Measurements from ENCODE around the gene HEG1. TPM values are rescaled to one million over a fixed set of nuclear protein-coding genes. Genes with fewer than 3 reads are reported as not detected.
A peak's percentile ranks its signal among the peaks of the same experiment; 100 is the strongest.

HEG1 gene
- total and polyA plus RNA-seq, 4 donors, result 20.2 to 32.5 (median 26.3) TPM

DNA sequence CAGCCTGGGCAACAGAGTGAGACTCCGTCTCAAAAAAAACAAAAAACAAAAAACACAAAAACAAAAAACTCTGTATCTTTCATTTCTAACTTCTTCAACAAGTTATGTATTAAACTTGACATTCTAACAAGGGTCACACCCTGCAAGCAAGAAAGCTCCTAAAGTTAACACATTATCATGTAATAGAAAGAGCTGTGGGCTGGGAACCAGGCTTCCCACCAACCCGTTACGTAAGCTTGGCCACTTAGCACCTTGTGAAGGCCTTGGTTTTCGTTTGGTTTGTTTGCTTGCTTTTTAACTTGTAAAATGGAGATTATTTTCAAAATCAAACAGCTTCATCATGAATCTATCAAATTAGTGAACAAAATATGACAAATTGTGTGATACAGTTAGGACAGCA, 47.0 kb downstream of the HEG1 start:
- peaks cover 12% of the 10 kb centered on the region for H3K4me1 ChIP-seq (ENCODE audit: control insufficient read depth, insufficient read depth, low read length)
- H3K27me3 ChIP-seq (ENCODE audit: control insufficient read depth, insufficient read depth, low read length), result no peaks in the 10 kb centered on the region
- H3K9me3 ChIP-seq (ENCODE audit: control insufficient read depth, insufficient read depth, low read length), result no peaks in the 10 kb centered on the region
- peaks cover 15% of the 10 kb centered on the region for H3K36me3 ChIP-seq (ENCODE audit: control insufficient read depth, insufficient read depth, low read length)
- no CpG with 5 or more reads among the region's 4 CpGs for WGBS (ENCODE audit: insufficient coverage)
- no peak for DNase-seq (ENCODE audit: low read depth in 4 of 6, low spot score in 6 of 6)
- no peak overlapping the region for H3K27ac ChIP-seq (ENCODE audit: low read depth, low read length)
- no peak overlapping the region for H3K4me3 ChIP-seq (ENCODE audit: low read depth, low read length)

DNA sequence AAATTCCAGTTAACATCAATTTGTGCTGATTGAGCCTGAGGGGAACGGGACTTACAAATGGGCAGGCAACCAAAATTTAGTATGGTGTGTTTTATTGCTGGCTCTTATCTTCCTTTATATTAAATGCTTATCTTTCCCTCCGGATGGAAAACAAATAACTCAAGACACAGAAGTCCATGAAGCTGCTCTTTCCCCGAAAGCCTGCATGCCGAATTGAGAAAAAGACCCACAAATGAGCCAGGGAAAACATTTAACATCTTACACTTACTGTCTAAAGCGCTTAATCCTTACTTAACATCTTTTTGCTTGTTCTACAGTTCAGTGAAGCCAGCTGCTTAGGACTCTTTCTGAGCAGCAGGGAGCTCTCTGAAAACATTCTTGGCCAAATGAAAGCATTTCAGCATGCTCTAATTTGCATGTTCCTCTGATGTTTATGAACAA, 49.5 kb downstream of the HEG1 start:
- peak in 3 of 6 donors; percentile 7 to 94 (median 79) for DNase-seq (ENCODE audit: low read depth in 4 of 6, low spot score in 6 of 6)
- peaks cover 29% of the 10 kb centered on the region for H3K4me1 ChIP-seq (ENCODE audit: control insufficient read depth, insufficient read depth, low read length)
- no peaks in the 10 kb centered on the region for H3K27me3 ChIP-seq (ENCODE audit: control insufficient read depth, insufficient read depth, low read length)
- peak overlapping the region; percentile 33 for H3K27ac ChIP-seq (ENCODE audit: low read depth, low read length)
- 18% methylated on average over 3 of the region's 5 CpGs for WGBS (ENCODE audit: insufficient coverage)
- H3K4me3 ChIP-seq (ENCODE audit: low read depth, low read length), result no peak overlapping the region
- H3K36me3 ChIP-seq (ENCODE audit: control insufficient read depth, insufficient read depth, low read length), result peaks cover 4% of the 10 kb centered on the region
- no peaks in the 10 kb centered on the region for H3K9me3 ChIP-seq (ENCODE audit: control insufficient read depth, insufficient read depth, low read length)

DNA sequence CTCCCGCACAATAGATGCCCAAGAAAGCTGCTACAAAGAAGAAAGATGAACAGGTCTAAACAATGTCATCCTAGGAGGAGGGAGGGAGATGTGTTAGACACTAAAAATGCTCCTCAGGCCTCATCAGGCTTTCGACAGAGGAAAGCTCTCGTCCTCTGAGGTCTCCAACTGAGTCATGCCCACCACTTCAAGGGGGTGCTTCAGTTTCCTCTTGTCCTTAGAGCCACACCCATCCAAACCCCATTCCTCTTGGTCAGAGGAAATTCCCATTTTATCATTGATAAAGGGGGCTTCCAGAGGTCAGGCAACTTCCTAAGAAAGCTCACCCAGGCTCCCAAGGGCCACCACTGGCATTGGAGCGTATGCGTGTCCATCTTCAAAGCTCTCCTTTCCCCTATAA, 50.1 kb downstream of the HEG1 start:
- no peak overlapping the region for H3K4me3 ChIP-seq (ENCODE audit: low read depth, low read length)
- H3K36me3 ChIP-seq (ENCODE audit: control insufficient read depth, insufficient read depth, low read length), result peaks cover 4% of the 10 kb centered on the region
- no peaks in the 10 kb centered on the region for H3K27me3 ChIP-seq (ENCODE audit: control insufficient read depth, insufficient read depth, low read length)
- no peaks in the 10 kb centered on the region for H3K9me3 ChIP-seq (ENCODE audit: control insufficient read depth, insufficient read depth, low read length)
- H3K27ac ChIP-seq (ENCODE audit: low read depth, low read length), result no peak overlapping the region
- peaks cover 29% of the 10 kb centered on the region for H3K4me1 ChIP-seq (ENCODE audit: control insufficient read depth, insufficient read depth, low read length)
- WGBS (ENCODE audit: insufficient coverage), result no CpG with 5 or more reads among the region's 5 CpGs
- DNase-seq (ENCODE audit: low read depth in 4 of 6, low spot score in 6 of 6), result no peak

DNA sequence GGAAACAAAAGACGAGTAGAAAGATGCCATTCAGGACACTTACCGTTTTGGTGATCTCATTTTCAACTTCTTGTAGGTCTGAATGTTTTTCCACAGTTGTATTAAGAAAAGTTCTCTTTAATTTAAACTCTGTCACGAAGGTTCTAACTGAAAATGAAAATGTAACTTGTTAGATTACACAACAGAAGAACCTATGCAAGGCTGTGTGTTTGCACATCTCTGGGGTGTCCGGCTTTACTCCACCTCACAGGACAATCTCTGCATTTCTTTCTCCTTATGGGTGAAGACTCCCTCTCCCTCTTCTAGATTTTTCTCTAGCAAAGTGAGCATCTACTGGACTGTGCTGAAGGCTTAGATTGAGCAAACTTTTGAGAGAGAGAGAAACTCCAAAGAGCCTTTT, 50.6 kb downstream of the HEG1 start:
- H3K4me1 ChIP-seq (ENCODE audit: control insufficient read depth, insufficient read depth, low read length), result peaks cover 29% of the 10 kb centered on the region
- no peaks in the 10 kb centered on the region for H3K27me3 ChIP-seq (ENCODE audit: control insufficient read depth, insufficient read depth, low read length)
- H3K27ac ChIP-seq (ENCODE audit: low read depth, low read length), result no peak overlapping the region
- peaks cover 3% of the 10 kb centered on the region for H3K36me3 ChIP-seq (ENCODE audit: control insufficient read depth, insufficient read depth, low read length)
- no peak overlapping the region for H3K4me3 ChIP-seq (ENCODE audit: low read depth, low read length)
- 100% methylated on average over 1 of the region's 4 CpGs for WGBS (ENCODE audit: insufficient coverage)
- no peak for DNase-seq (ENCODE audit: low read depth in 4 of 6, low spot score in 6 of 6)
- no peaks in the 10 kb centered on the region for H3K9me3 ChIP-seq (ENCODE audit: control insufficient read depth, insufficient read depth, low read length)

DNA sequence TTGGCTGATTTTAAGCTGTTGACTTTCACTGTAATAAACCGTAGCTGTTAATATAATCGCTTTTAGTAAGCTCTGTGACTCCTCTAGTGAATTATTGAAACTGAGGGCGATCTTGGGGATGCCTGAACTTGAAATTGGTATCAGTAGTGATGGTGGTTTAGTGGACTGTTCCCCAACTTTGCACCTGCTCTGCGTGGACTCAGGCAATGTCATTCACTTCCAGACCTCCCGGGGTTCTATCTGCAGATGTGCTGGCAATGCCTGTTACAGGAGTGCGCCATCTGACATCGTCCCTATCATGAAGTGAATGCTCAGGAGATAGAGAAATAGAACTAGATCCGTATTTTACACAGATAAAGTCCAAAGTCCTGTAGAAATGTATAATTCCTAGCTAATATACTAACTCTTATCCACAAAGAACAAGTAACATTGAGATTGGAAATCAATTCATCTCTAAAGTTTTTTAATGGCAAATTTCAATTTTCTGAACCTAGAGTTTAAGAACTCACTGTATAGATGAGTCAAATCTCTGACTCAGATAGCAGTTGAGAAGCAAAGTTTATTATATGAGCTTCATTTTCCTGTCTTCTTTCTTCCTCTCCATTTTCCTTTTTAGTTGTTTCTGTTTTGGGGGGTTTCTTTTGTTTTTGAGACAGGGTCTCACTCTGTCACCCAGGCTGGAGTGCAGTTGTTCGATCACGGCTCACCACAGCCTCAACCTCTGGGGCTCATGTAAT, 51.8 kb downstream of the HEG1 start:
- Histone ChIP-seq H3K36me3 (ENCODE audit: control insufficient read depth, insufficient read depth, low read length) (no peaks in the 10 kb centered on the region), H3K27ac (ENCODE audit: low read depth, low read length) (peak overlapping the region; percentile 41), H3K27me3 (ENCODE audit: control insufficient read depth, insufficient read depth, low read length) (no peaks in the 10 kb centered on the region), H3K9me3 (ENCODE audit: control insufficient read depth, insufficient read depth, low read length) (no peaks in the 10 kb centered on the region), H3K4me1 (ENCODE audit: control insufficient read depth, insufficient read depth, low read length) (peaks cover 31% of the 10 kb centered on the region), H3K4me3 (ENCODE audit: low read depth, low read length) (no peak overlapping the region)
- 59% methylated on average over 4 of the region's 10 CpGs for WGBS (ENCODE audit: insufficient coverage)
- DNase-seq (ENCODE audit: low read depth in 4 of 6, low spot score in 6 of 6), result no peak

DNA sequence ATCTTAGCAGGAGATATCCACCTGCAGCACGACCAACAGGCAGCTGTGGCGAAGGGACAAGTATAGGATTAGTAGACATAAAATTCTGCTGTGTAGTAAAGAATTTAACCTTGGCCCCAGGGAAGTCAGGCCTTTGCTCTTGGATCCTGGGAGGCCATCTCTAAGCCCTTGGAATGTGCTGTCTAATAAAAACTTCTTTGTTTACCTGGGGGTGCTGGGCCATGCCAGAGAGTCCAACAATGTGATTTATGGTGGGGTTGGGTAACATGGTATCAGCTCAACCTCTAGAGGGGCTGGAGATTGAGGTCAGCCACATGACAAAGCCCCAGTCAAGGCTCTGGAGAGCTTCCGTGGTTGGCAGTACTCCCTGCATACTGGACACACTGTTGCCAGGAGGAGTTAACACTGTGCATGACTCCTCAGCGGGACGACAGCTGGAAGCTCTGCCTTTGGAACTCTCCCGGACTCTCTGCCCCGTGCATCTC, 52.4 kb downstream of the HEG1 start:
- 14% methylated on average over 6 of the region's 7 CpGs for WGBS (ENCODE audit: insufficient coverage)
- Histone ChIP-seq H3K9me3 (ENCODE audit: control insufficient read depth, insufficient read depth, low read length) (no peaks in the 10 kb centered on the region), H3K4me3 (ENCODE audit: low read depth, low read length) (no peak overlapping the region), H3K4me1 (ENCODE audit: control insufficient read depth, insufficient read depth, low read length) (peaks cover 31% of the 10 kb centered on the region), H3K27ac (ENCODE audit: low read depth, low read length) (peak overlapping the region; percentile 41), H3K27me3 (ENCODE audit: control insufficient read depth, insufficient read depth, low read length) (no peaks in the 10 kb centered on the region), H3K36me3 (ENCODE audit: control insufficient read depth, insufficient read depth, low read length) (no peaks in the 10 kb centered on the region)
- DNase-seq (ENCODE audit: low read depth in 4 of 6, low spot score in 6 of 6), result peak in 5 of 6 donors; percentile 26 to 84 (median 51)

DNA sequence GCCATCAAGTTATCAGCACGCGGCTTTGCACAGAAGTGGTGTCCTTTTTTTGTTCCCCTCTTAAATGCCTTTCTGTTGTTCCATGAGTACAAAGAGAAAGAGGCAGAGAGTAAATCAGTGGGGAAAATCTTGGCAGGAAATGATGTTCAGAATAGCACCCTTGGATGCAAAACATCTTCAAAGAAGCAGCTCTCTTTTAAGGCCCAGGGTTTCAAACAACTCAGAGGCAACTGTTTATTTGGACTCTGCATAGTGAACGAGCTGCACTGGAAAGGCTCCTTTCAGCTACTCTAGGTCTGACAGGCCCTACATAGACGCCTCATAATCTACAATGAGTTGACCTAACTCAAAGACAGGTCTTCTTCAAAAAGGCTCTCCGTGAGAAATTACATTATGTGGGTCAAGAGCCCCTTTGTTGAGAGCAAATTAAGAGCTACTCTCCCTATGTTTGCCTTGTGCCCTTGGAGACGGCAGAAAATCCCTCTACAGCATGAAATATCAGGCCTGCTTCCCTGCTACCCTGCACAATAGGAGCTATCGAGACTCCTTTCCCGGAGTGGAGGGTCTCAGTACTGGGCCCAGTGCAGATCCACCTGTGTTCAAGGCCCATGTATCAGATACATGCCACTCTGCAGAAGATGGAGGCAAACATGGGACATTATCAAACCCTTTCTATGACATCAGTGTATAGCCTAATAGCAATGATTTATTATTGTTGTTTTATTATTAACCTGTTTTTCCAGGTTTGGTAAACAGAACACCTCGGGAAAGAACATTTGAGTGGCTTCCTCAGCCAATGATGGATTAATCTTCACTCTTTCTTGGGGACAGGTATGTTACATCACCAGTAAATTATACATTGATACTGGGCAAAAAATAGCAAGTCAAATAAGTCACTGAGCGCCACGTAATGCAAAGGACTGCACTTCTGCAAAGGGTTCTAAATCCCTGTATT, 53.1 kb downstream of the HEG1 start:
- Histone ChIP-seq H3K9me3 (ENCODE audit: control insufficient read depth, insufficient read depth, low read length) (no peaks in the 10 kb centered on the region), H3K36me3 (ENCODE audit: control insufficient read depth, insufficient read depth, low read length) (no peaks in the 10 kb centered on the region), H3K4me3 (ENCODE audit: low read depth, low read length) (no peak overlapping the region), H3K27ac (ENCODE audit: low read depth, low read length) (peak overlapping the region; percentile 41), H3K4me1 (ENCODE audit: control insufficient read depth, insufficient read depth, low read length) (peaks cover 31% of the 10 kb centered on the region), H3K27me3 (ENCODE audit: control insufficient read depth, insufficient read depth, low read length) (no peaks in the 10 kb centered on the region)
- WGBS (ENCODE audit: insufficient coverage), result 46% methylated on average over 7 of the region's 11 CpGs
- peak in 5 of 6 donors; percentile 17 to 80 (median 28) for DNase-seq (ENCODE audit: low read depth in 4 of 6, low spot score in 6 of 6)

DNA sequence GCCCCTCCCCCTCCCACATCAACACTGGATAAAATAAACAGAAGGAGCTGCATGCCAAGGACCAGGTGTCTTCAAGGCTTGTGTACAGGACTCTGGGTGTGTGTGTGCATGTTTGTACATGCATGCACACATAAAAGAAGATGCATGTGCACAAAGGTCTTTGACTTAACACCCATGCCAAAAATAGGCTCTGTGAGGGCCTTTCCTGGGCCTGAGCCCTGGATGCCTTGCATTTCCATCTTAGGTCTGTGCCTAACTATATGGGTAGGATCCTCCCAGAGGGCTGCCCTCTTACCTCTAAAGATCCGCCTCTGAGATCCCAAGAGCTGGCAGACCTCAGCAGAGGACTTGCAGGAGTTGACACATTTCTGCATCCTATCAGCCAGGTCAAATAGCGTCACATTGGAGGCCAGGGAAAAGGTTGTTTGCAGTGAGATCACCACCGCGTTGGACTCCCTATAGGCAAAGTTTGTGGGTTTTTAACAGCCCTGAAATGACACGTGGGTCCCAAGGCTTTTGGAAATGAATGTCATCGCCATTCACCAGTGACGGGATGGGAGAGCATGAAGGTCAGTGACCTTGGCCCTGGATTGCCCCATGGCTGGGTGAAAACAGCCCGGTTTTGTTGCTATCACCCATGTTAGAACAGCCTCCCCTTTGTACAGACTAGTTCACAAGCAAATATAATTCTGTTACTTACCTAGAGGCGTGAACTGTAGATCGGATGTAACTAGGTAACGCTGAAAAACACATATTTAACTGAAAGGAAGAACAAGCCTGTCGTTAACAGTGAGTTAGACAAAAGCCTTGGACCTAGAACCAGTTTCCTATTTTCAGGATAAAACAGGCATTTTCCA, 54.0 kb downstream of the HEG1 start:
- Histone ChIP-seq H3K36me3 (ENCODE audit: control insufficient read depth, insufficient read depth, low read length) (no peaks in the 10 kb centered on the region), H3K27ac (ENCODE audit: low read depth, low read length) (peak overlapping the region; percentile 41), H3K4me1 (ENCODE audit: control insufficient read depth, insufficient read depth, low read length) (peaks cover 31% of the 10 kb centered on the region), H3K9me3 (ENCODE audit: control insufficient read depth, insufficient read depth, low read length) (no peaks in the 10 kb centered on the region), H3K4me3 (ENCODE audit: low read depth, low read length) (no peak overlapping the region), H3K27me3 (ENCODE audit: control insufficient read depth, insufficient read depth, low read length) (no peaks in the 10 kb centered on the region)
- peak in 1 of 6 donors; percentile 15 for DNase-seq (ENCODE audit: low read depth in 4 of 6, low spot score in 6 of 6)
- WGBS (ENCODE audit: insufficient coverage), result 56% methylated on average over 9 of the region's 12 CpGs

DNA sequence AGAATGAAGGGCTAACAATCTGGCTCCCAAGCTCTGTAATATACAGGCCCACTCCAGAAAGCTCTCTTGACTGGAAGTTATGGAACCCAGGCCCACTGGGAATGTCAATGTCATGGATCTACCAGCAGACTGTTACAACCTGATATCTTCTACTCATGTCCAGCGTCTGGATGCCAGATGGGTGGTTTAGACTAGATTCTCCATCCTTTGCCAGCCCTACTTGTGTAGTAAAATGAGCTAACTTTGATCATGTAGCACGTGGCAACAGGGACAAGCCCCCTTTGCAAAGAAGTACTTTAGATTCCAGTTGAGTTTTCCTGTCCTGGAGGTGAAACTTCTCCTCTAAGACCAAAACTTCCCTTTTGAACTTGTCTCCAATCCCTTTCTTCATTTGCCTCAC, 55.1 kb downstream of the HEG1 start:
- Histone ChIP-seq H3K4me3 (ENCODE audit: low read depth, low read length) (no peak overlapping the region), H3K27ac (ENCODE audit: low read depth, low read length) (no peak overlapping the region), H3K27me3 (ENCODE audit: control insufficient read depth, insufficient read depth, low read length) (no peaks in the 10 kb centered on the region), H3K36me3 (ENCODE audit: control insufficient read depth, insufficient read depth, low read length) (no peaks in the 10 kb centered on the region), H3K9me3 (ENCODE audit: control insufficient read depth, insufficient read depth, low read length) (no peaks in the 10 kb centered on the region), H3K4me1 (ENCODE audit: control insufficient read depth, insufficient read depth, low read length) (peaks cover 30% of the 10 kb centered on the region)
- WGBS (ENCODE audit: insufficient coverage), result no CpG with 5 or more reads among the region's 2 CpGs
- no peak for DNase-seq (ENCODE audit: low read depth in 4 of 6, low spot score in 6 of 6)

All from spinal cord (tissue), 10 donors.